Measurements from ENCODE around the gene PRLHR. TPM values are rescaled to one million over a fixed set of nuclear protein-coding genes. Genes with fewer than 3 reads are reported as not detected.

The PRLHR gene
- total RNA-seq, 1 experiment from 2014 or later: not detected

- TF ChIP-seq CTCF (IDR thresholded peaks at IDR 0.05; ENCODE audit: unreplicated experiment): no peak
- H3K4me1 Mint-ChIP-seq (ENCODE audit: insufficient read depth, unreplicated experiment): peaks cover 37% of the 10 kb centered on the region
- CTCF ChIA-PET: interaction anchor here (1.3 kb wide), 1 partner anchor 21 kb away, joined by 4 read pairs; no protein-coding TSS in a partner anchor
- H3K9me3 Mint-ChIP-seq (ENCODE audit: unreplicated experiment): no peaks in the 10 kb centered on the region
- DNase-seq (ENCODE audit: unreplicated experiment): no peak
- POLR2A ChIA-PET: no interaction called here
- H3K4me3 Mint-ChIP-seq (ENCODE audit: unreplicated experiment): no peak overlapping the region
- BruUV-seq (replicated peaks): no TSS peak
- no peaks in the 10 kb centered on the region for H3K36me3 Mint-ChIP-seq (ENCODE audit: insufficient read depth, unreplicated experiment)
- H3K27ac Mint-ChIP-seq (ENCODE audit: low read depth, unreplicated experiment): no peak overlapping the region
- peaks cover 14% of the 10 kb centered on the region for H3K27me3 Mint-ChIP-seq (ENCODE audit: insufficient read depth, unreplicated experiment)
- intact Hi-C loops (cut with micrococcal nuclease): no loop called here
Observed at GRCh38 chr10:118587881-118588651, 7.4 kb downstream of the PRLHR start.

GRCh38 chr10:118586911-118587310, 8.5 kb downstream of the PRLHR start:
- no peak overlapping the region for H3K4me3 Mint-ChIP-seq (ENCODE audit: unreplicated experiment)
- CTCF ChIA-PET: interaction anchor here (0.6 kb wide), 1 partner anchor 1312 kb away, joined by 3 read pairs; no protein-coding TSS in a partner anchor
- BruUV-seq (replicated peaks): no TSS peak

GRCh38 chr10:118585794-118586193, 9.7 kb downstream of the PRLHR start:
- CTCF ChIA-PET: interaction anchor here (0.5 kb wide), 1 partner anchor 131 kb away, joined by 3 read pairs; no protein-coding TSS in a partner anchor
- Mint-ChIP-seq H3K27ac (ENCODE audit: low read depth, unreplicated experiment) (no peak overlapping the region), H3K9me3 (ENCODE audit: unreplicated experiment) (no peaks in the 10 kb centered on the region), H3K27me3 (ENCODE audit: insufficient read depth, unreplicated experiment) (no peaks in the 10 kb centered on the region), H3K4me3 (ENCODE audit: unreplicated experiment) (no peak overlapping the region), H3K4me1 (ENCODE audit: insufficient read depth, unreplicated experiment) (peaks cover 37% of the 10 kb centered on the region), H3K36me3 (ENCODE audit: insufficient read depth, unreplicated experiment) (no peaks in the 10 kb centered on the region)
- intact Hi-C loops (cut with micrococcal nuclease): no loop called here
- no peak for TF ChIP-seq CTCF (IDR thresholded peaks at IDR 0.05; ENCODE audit: unreplicated experiment)
- BruUV-seq (replicated peaks): no TSS peak
- POLR2A ChIA-PET: interaction anchor here (0.6 to 1.3 kb wide), 3 partner anchors 169 to 280 kb away, joined by 3 to 4 read pairs (median 3); partner anchors contain the start of gene CACUL1
- peak; percentile 68 for DNase-seq (ENCODE audit: unreplicated experiment)

More at GRCh38 chr10:118586911-118587310, 8.5 kb downstream of the PRLHR start:
- POLR2A ChIA-PET: no interaction called here
- intact Hi-C loops (cut with micrococcal nuclease): no loop called here
- no peak for TF ChIP-seq CTCF (IDR thresholded peaks at IDR 0.05; ENCODE audit: unreplicated experiment)
- Mint-ChIP-seq H3K4me1 (ENCODE audit: insufficient read depth, unreplicated experiment) (peaks cover 37% of the 10 kb centered on the region), H3K9me3 (ENCODE audit: unreplicated experiment) (no peaks in the 10 kb centered on the region), H3K27me3 (ENCODE audit: insufficient read depth, unreplicated experiment) (peaks cover 2% of the 10 kb centered on the region), H3K36me3 (ENCODE audit: insufficient read depth, unreplicated experiment) (no peaks in the 10 kb centered on the region), H3K27ac (ENCODE audit: low read depth, unreplicated experiment) (no peak overlapping the region)
- DNase-seq (ENCODE audit: unreplicated experiment): no peak

- intact Hi-C loops (cut with micrococcal nuclease): no loop called here
- no TSS peak for BruUV-seq (replicated peaks)
- Mint-ChIP-seq H3K4me3 (ENCODE audit: unreplicated experiment) (no peak overlapping the region), H3K27me3 (ENCODE audit: insufficient read depth, unreplicated experiment) (no peaks in the 10 kb centered on the region), H3K27ac (ENCODE audit: low read depth, unreplicated experiment) (no peak overlapping the region), H3K4me1 (ENCODE audit: insufficient read depth, unreplicated experiment) (peaks cover 31% of the 10 kb centered on the region), H3K36me3 (ENCODE audit: insufficient read depth, unreplicated experiment) (no peaks in the 10 kb centered on the region), H3K9me3 (ENCODE audit: unreplicated experiment) (no peaks in the 10 kb centered on the region)
- DNase-seq (ENCODE audit: unreplicated experiment): no peak
- no peak for TF ChIP-seq CTCF (IDR thresholded peaks at IDR 0.05; ENCODE audit: unreplicated experiment)
- ChIA-PET CTCF (interaction anchor here (0.5 kb wide), 1 partner anchor 132 kb away, joined by 3 read pairs; no protein-coding TSS in a partner anchor), POLR2A (interaction anchor here (0.6 to 1.3 kb wide), 3 partner anchors 170 to 281 kb away, joined by 3 read pairs; partner anchors contain the start of gene CACUL1)
Observed at GRCh38 chr10:118585234-118585633, 10.2 kb downstream of the PRLHR start.

Measured in MCF 10A (cell line).